Amniotic epithelial cell (primary cell): ENCODE results near the gene ACTA1.
A peak's percentile ranks its signal among the peaks of the same experiment; 100 is the strongest.
"Not testable (repeated sequence)": the region's sequence is repeated elsewhere in the genome, so short reads cannot be mapped to it uniquely, and the experiment has no call there.

Experiments used
- DNase-seq: peaks from one replicate; pipeline ENCODE4 v3.0.0-alpha.2; 2010; ENCODE audit warnings: low read depth

The ACTA1 gene

DNA sequence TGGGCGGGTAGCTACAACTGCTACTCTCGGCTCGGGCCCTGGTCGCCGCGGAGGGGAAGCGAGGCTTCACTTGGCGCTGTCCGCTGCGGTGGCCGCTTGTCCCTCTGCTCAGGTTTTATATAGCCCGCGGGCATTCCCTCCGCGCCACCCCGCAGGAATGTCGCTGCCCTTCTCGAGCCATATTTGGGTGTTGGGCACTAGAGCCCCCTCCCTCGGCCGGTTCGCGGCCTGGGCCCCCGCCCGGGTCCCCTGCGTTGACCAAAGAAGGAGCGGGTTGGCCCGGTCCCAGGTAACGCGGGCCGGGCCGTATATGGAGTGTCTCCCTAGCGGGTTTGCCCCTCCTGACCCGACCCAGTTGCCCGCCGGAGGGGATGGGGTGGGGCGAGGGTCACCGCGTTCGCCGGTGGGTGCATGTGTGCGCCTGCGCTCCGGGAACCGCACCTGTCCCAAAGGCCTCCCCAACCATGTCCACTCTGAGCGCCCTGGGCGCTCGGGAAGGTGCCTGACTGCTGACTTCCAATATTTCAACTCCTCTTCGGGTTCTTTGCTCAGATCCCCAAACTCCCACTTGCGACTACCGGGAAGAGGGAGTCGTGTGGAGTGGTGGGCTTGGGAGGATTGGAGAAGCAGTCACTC, at the start of gene ACTA1:
ACTA1 (minus strand) TSS at position 90 of the 636 bp plus-strand sequence. CDS start 979 bp downstream, outside the sequence.
- DNase-seq = no peak

DNA sequence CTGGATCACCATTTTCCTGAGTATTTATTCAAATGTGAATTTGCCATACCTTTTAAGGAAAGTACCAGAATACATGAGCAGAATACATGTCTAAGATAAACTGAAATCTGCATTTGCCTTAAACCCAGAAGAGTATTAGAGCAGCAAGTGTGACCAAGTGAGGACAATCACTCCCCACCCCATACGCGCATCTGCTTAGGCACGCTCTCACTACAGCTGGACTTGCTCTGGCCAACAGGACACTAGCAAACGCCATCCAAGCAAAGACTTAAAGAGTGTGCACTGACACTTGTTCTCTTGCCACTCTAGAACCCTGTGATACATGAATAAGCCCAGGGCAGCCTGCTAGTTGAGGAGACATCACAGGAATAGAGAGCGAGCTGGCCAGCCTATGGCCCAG, 48.6 kb upstream of the ACTA1 start:
- no peak for DNase-seq

DNA sequence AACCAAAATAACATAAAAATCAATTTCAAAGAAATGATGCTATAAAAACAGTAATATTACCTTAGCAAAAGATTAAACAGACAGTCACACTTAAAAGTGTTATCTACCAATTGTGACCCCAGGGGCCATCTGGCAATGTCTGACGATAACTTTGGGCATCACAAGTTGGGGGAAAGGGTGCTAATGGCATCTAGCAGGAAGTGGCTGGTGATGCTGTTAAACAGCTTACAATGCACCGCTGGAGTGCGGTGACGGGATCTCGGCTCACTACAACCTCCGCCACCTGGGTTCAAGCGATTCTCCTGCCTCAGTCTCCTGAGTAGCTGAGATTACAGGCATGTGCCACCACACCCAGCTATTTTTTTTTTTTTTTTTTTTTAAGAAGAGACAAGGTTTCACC, 46.6 kb upstream of the ACTA1 start:
- no peak for DNase-seq

DNA sequence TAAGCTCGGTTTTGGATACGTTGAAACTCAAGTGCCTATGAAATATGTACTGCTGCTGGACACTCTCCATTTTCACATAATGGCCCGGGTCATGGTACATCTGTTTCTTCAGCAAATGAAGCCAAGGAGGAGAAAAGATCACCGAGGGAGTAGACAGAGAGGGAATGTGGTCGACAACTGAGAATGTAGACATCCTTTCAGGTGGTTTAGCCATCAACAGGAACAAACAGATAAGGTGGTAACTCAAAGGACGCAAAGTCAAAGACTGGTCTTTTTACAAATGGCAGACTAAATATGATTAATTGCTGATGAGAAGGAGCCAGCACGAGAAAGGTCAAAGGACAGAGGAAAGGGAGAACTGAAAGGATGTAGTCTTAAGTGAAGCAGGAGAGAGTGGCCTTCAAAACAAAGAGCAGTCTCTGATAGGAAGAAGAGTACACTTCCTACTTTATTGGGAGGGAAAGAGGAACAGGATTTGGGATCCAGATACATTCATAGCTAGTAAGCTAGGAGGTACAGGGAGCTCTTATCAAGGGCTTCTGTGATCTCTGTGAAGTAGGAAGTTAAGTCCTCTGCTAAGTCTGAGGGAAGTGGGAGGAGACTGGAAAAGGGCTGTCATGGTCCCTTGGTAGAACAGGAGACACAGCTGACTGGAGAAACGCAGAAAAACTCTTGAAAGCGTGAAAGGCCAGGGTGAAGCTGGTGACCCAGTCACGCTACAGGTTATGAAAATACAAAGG, 45.9 kb upstream of the ACTA1 start:
- no peak for DNase-seq

DNA sequence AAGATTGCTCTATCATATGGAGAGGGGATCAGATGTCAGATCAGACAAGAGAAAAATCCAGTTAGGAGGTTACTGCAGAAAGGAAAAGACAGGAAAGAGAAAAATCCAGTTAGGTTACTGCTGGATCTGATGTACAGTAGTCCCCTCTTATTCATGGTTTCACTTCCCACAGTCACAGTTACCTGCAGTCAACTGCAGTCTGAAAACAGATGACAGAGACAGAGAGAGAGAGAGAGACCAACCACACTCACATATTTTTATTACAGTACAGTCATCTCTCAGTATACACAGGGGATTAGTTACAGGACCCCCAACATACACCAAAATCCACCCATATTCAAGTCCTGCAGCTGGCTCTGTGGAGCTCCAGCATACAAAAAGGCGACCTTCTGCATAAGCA, 45.0 kb upstream of the ACTA1 start:
- no peak for DNase-seq

DNA sequence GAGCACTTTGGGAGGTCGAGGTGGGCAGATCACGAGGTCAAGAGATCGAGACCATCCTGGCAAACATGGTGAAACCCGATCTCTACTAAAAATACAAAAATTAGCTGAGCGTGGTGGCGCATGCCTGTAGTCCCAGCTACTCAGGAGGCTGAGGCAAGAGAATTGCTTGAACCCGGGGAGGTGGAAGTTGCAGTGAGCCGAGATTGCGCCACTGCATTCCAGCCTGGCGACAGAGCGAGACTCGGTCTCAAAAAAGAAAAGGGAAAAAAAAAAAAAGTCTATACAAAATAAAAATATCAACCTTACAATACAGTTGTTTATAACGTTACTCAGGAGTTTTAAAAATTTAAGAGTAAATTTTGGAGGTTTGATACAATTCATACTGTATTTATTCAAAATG, 42.0 kb upstream of the ACTA1 start:
- not testable (repeated sequence) for DNase-seq

DNA sequence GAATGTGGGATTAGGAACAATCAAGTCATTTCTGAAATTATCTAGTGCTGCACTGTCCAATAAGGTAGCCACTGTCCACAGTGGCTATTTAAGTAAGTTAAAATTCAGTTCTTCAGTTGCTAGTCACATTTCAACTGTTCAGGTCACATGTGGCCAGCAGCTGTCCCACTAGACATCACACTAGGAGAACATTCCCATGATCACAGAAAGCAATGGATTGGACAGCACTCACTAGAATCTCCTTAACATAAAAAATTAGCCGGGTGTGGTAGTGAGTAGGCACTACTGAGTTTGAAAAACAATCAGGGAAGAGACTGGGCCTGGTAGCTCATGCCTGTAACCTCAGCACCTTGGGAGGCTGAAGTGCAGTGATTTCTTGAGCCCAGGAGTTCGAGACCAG, 40.6 kb upstream of the ACTA1 start:
- DNase-seq = no peak

DNA sequence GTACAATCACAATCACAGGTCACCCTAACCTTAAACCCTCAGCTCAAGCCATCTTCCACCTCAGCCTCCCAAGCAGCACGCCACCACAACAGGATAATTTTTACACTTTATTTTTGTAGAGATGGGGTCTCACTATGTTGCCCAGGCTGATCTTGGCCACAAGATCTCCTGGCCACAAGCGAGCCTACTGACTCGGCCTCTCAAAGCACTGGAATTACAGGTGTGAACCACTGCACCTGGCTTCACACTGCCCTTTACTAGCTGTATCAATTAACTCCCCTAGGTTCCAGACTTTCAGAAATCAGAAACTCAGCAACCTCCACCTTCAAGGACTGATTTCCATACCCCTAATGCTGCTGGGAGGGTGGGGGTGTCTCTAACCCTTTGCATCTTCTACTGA, 37.3 kb upstream of the ACTA1 start:
- DNase-seq = no peak

DNA sequence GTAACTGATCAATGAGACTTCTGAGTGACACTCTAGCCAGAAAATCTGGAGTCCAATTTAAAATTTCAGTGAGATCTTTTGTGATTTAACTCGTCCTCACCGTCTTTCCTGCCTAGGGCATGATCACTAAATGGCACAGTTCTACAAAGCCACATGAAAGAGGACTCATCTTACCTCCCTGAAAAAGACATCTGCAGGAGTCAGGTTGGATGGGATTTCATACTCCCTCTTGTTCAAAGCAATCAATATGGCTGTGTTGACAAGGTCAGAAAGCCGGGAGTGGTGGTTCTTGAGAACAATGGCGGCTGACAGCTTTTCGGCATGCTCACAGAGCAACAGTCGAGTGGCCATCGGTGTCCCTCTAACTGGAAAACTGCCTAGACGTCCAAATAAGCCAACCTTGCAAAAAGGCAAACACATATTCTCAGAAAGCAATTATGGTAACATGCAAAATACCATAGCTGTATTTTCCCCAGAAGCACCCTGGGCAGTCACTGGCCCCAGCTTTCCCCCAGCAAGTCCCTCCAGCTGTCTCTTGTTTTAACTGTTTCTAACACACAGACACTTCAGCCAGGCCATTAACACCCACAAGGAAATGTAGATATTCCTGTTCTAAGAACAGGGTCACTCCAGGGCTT, 36.6 kb upstream of the ACTA1 start:
- no peak for DNase-seq

DNA sequence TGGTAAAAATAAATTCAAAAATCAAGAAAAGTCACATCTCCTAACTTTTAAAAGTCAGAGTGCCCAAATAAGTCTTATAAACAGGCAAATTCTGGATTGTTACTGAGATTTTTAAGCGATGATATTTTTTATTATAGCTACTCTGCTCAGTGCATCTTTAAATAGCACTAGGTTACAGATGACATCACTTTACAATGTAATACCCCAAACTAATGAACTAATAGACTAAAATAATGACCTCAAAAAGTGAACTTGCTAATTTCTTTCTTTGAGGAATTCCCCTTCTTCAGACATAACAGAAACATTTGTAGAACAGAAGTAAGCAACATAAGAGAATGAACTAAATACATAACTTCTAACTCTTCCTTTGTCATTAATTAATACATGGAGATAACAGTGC, 33.0 kb upstream of the ACTA1 start:
- DNase-seq = no peak

DNA sequence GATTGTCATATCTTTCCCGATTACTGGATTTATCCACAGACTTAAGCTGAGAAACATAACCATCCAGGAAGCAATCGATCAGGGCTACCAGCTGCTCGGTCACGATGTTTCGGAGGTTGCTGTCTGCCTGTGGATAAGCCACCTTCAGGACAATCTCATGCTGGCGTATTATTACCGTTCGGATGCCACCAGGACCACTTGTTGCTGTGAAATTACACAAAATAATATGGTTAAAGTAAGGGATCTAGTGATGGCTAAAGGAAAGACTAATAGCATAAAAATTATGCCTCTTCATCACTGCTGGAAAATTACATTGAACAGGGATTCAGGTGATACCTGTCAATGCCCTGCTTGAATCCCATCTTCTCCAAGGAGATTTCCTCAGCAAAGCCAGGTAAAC, 30.8 kb upstream of the ACTA1 start:
- no peak for DNase-seq

DNA sequence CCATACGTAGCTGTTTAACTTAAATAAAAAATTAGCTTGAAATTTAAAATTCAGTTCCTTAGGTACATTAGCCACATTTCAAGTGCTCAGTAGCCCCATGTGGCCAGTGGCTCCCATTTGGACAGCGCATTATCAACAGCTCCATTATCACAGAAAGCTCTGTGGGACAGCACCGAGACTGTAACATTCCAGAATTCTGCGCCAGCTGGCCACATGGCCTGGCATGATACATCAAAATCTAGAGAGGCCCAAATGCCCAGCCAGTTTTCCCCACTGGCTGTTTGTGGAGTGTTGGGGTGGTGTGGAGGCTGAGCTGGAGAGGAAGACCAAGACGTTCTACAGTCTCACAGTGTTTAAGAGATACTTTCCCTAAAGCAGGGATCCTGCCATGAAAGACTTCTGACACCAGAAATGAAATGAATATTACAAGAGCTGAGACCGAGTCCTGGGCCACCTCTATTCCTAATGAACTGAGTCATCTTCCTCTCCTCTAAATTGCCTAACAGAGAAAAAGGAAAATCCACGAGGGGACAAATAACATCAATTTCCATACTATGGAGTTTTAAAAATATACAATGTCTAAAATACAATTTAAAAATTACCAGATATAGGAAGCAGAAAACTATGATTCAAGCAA, 27.3 kb upstream of the ACTA1 start:
- no peak for DNase-seq

DNA sequence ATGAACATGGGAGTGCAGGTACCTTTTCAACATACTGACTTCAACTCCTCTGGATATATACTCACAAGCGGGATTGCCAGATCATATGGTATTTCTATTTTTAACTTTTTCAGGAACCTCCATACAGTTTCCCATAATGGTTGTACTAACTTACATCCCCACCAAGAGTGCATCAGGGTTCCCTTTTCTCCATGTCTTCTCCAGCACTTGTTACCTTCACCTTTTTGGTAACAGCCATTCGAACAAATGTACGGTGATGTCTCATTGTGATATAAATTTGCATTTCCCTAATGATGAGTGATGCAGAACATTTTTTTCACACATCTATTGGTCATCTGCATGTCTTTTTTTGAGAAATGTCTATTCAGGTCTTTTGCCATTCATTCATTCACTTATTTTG, 25.9 kb upstream of the ACTA1 start:
- no peak for DNase-seq

DNA sequence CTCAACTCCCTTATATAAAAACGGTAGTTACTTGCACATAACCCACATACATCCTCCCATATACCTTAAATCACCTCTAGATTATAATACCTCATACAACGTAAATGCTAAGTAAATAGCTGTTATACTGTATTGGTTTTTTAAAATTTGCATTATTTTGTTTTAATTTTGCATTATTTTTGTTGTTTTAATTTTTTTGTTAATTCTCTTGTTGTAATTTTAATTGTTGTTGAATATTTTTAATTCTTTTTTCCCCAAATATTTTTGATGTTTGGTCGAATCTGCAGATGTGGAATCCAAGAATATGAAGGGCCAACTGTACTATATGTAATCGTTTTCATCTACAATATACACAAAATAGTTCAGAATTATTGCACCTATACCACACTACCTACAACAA, 23.5 kb upstream of the ACTA1 start:
- DNase-seq = no peak

DNA sequence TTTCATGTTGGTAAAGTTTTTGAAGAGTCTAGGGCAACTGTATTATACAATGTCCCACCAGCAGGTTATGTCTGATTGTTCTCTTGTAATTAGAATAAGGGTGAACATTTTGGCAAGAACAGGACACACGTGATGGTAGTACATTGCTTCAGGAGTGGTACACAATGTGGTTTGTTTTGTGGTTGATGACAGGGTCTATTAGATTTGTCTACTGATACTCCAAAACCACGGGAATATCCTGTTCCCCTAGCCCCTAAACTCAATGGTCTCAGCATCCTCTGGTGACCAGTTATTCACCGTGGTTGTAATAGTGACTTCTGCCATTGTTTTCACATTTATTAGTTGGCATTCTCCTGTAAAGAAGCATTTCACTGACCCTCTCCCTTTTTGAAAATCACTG, 22.1 kb upstream of the ACTA1 start:
- DNase-seq = peak; percentile 50

DNA sequence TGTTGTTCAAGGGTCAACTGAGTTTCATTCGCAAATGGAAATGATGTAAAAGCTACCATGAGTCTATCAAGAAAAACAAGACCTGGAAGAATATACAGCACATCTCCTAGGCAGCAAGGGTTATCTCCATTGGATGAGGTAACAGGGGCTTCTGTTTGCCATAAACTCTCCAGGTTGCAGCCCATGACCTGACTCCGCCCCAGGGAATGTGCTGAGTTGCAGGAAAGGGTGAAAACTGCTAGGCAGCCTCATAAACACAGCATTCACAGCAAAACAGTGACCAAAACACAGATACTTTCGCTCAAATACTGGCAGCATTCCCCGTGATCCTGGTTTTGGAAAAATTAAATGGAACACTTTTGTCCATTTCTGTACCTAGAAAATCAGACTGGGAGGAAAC, 20.2 kb upstream of the ACTA1 start:
- peak; percentile 19 for DNase-seq

DNA sequence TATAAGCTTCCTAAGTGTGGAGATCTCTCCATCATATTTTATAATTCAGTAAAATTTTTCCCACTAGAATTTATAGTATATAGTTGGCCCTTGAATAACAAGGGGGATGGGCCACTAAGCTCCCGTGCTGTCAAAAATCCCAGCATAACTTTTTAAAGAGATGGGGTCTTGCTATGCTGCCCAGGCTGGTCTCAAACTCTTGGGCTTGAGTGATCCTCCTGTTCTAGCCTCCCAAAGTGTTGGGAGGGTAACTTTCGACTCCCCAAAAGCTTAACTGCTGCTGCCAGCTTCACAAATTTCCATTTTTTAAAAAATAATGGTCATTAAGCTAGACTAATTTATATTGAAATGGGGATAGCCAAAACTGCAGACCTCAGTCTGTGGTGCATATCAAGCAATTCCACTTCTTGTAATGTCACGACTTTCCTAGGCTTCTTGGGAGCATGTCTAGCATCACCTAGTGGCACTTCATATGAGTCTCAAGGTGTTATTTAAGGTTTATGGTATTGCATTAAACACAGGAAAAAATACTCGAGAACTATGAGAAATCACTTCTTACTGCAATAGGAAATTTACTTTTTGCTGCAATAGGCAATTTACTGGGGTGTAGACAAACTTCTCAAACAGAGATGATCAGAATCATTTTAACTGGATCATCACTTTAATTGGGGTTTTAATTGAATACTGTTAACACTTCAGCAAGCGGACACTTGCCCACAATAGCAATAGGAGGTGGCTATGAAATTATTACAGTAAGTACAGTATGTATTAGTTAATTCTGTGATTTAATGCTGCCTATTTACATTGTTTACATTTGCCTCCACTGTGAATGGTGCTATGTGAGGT, 19.3 kb upstream of the ACTA1 start:
- DNase-seq = peak; percentile 40

DNA sequence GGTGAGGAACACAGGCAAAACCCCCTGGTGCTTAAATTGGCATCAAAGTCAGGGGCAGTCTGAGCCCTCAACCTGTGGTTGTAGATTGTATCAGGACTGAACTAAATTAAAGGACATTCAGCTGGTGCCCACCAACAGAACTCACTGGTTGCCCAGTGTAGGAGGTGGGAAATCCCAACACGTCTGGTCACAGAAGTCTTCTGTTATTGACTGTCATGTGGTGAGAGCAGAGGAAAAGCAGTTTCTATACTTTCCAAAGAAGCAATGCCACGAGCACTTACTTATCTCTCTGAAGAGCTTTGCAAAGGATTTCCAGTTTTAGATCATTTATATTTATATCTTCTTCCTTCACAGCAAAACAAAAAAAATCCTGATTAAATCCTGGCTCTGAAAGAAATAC, 15.0 kb upstream of the ACTA1 start:
- DNase-seq = no peak

DNA sequence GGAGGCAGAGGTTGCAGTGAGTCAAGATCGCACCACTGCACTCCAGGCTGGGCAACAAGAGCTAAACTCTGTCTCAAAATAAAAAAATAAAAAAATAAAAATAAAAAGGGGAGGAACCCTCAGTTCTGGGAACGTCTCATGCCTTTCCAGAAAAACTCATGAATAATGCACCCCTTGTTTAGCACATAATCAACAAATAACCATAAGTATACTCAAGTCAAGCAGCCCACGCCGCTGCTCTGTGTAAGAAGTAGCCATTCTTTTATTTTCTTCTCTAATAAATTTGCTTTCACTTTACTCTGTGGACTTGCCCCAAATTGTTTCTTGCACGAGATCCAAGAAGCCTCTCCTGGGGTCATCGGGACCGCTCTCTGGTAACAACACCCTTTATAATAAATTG, 14.5 kb upstream of the ACTA1 start:
- no peak for DNase-seq

DNA sequence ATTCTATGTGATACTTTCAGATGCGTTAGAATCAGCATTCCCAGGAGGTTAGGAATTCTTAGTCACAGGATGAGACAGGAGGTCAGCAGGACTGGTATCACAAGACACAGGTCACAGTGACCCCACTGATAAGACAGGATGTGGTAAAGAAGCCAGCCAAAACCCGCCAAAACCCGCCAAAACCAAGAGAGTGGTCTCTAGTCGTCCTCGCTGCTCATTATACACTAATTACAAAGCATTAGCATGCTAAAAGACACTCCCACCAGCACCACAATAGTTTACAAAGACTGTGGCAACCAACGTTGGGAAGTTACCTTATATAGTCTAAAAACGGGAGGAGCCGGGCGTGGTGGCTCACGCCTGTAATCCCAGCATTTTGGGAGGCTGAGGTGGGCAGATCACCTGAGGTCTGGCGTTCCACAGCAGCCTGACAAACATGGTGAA, 13.9 kb upstream of the ACTA1 start:
- DNase-seq = no peak

DNA sequence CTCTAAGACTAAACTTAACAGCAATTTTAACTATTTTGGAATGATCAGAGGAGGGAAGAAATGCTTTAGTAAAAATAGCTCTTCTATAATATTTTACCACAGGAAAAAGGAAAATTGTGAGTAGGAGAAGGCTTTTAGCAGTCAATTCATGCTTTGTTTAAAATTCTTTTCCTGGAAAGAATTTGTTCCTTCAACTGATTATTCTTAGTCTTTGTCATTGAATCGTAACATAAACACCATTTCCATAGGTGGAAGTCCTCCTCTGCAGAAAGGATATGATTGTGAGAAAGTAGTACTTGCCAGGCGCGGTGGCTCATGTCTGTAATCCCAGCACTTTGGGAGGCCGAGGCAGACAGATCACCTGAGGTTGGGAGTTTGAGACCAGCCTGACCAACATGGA, 11.9 kb upstream of the ACTA1 start:
- no peak for DNase-seq
